ENCODE results near the gene IFNGR1.

Gene IFNGR1

DNA sequence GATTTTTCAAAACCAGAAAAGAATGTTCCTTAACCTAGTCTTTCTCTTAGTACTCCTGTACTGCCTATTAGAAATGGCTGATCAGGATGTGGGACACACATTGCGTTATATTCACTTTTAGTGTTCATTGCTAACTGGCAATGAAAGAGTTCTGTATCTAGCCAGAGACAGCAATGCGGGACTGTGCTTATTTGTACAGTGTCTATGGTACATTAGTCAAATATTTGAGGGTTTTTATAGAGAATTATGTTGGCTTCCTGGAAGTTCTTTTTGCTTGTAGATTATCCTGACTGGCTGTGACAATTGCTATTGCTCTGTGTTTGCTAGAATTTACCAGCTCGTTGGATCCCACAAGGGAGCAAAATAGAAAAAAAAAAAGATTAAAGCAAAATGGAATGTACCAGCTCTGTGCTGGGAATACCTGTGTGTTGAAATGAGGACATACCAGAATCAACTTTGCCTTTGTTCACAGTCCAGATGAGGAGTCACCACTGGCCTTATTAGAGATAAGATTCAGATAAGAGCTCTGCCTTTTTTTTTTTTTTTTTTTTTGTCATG, 22.4 kb upstream of the IFNGR1 start:
- Histone ChIP-seq H3K4me3 (IDR thresholded peaks at IDR 0.05; ENCODE audit: insufficient read depth, low read depth, low read length) (no peak overlapping the region), H3K27me3 (ENCODE audit: insufficient read depth, low read depth) (no peaks in the 10 kb centered on the region), H2AFZ (ENCODE audit: low read depth) (no peak overlapping the region), H3K9ac (no peak overlapping the region), H4K20me1 (ENCODE audit: insufficient read depth) (no peaks in the 10 kb centered on the region), H3K4me1 (ENCODE audit: low read depth, poor library complexity, severe bottlenecking) (peaks cover 11% of the 10 kb centered on the region), H3K36me3 (ENCODE audit: insufficient read depth) (no peaks in the 10 kb centered on the region), H3K4me2 (no peak overlapping the region), H3K27ac (no peak overlapping the region), H3K79me2 (ENCODE audit: insufficient read depth, low read depth) (no peaks in the 10 kb centered on the region)
- TF ChIP-seq, protein P1, sequence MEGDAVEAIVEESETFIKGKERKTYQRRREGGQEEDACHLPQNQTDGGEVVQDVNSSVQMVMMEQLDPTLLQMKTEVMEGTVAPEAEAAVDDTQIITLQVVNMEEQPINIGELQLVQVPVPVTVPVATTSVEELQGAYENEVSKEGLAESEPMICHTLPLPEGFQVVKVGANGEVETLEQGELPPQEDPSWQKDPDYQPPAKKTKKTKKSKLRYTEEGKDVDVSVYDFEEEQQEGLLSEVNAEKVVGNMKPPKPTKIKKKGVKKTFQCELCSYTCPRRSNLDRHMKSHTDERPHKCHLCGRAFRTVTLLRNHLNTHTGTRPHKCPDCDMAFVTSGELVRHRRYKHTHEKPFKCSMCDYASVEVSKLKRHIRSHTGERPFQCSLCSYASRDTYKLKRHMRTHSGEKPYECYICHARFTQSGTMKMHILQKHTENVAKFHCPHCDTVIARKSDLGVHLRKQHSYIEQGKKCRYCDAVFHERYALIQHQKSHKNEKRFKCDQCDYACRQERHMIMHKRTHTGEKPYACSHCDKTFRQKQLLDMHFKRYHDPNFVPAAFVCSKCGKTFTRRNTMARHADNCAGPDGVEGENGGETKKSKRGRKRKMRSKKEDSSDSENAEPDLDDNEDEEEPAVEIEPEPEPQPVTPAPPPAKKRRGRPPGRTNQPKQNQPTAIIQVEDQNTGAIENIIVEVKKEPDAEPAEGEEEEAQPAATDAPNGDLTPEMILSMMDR (conservative IDR thresholded peaks at IDR 0.05; ENCODE audit: low read depth, low read length): no peak

GRCh38 chr6:137240168-137240567, 21.0 kb upstream of the IFNGR1 start:
- TF ChIP-seq, protein P1 (conservative IDR thresholded peaks at IDR 0.05; ENCODE audit: low read depth, low read length): no peak
- Histone ChIP-seq H2AFZ (ENCODE audit: low read depth) (peak overlapping the region; percentile 15), H3K4me1 (ENCODE audit: low read depth, poor library complexity, severe bottlenecking) (peaks cover 11% of the 10 kb centered on the region), H3K4me3 (IDR thresholded peaks at IDR 0.05; ENCODE audit: insufficient read depth, low read depth, low read length) (no peak overlapping the region), H4K20me1 (ENCODE audit: insufficient read depth) (no peaks in the 10 kb centered on the region), H3K4me2 (peak overlapping the region; percentile 2; the same call in 1 of the 2 replicates), H3K9ac (no peak overlapping the region), H3K27ac (no peak overlapping the region), H3K27me3 (ENCODE audit: insufficient read depth, low read depth) (no peaks in the 10 kb centered on the region), H3K36me3 (ENCODE audit: insufficient read depth) (no peaks in the 10 kb centered on the region), H3K79me2 (ENCODE audit: insufficient read depth, low read depth) (no peaks in the 10 kb centered on the region)

DNA sequence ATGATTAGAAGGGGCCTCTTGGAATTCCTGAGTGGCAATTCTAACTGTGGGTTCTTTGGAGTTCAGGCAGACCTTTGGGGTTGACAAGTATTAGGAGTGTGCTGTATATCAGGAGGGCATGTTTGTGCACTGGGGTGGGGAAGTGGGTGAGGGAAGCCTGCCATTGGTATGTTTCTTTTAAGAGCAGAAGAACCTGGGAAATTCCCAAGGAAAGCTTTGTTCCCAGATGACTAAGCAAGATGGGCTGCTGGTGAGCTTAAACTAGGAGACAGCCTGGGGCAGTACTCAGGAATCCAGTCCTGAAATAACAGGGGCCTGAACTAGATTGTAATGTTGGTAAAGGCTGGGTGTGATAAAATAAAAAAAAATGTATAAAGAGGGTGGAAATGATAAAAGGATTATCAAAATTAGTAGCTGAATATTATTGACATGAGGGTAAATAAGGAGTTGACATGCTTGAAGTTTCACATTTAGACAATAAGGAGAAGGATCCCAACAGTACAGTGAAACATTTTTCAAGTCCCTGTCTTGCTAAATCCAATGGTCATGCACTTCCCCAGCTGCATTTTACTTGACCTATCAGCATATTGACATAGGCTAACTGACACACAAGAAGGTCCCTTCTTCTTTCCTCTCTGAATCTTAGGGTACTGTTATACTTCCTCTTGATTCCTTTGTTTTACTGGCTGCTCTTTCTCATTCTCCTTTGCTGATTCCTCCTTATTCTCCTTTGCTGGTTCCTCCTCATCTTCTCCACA, 18.4 kb upstream of the IFNGR1 start:
- Histone ChIP-seq H3K27me3 (ENCODE audit: insufficient read depth, low read depth) (no peaks in the 10 kb centered on the region), H4K20me1 (ENCODE audit: insufficient read depth) (no peaks in the 10 kb centered on the region), H3K9ac (no peak overlapping the region), H3K4me1 (ENCODE audit: low read depth, poor library complexity, severe bottlenecking) (peaks cover 11% of the 10 kb centered on the region), H3K36me3 (ENCODE audit: insufficient read depth) (no peaks in the 10 kb centered on the region), H3K4me2 (no peak overlapping the region), H3K27ac (no peak overlapping the region), H3K79me2 (ENCODE audit: insufficient read depth, low read depth) (no peaks in the 10 kb centered on the region), H3K4me3 (IDR thresholded peaks at IDR 0.05; ENCODE audit: insufficient read depth, low read depth, low read length) (no peak overlapping the region), H2AFZ (ENCODE audit: low read depth) (no peak overlapping the region)
- TF ChIP-seq, protein P1 (conservative IDR thresholded peaks at IDR 0.05; ENCODE audit: low read depth, low read length): no peak

- Histone ChIP-seq H3K9ac (no peak overlapping the region), H2AFZ (ENCODE audit: low read depth) (no peak overlapping the region), H3K27me3 (ENCODE audit: insufficient read depth, low read depth) (no peaks in the 10 kb centered on the region), H3K79me2 (ENCODE audit: insufficient read depth, low read depth) (no peaks in the 10 kb centered on the region), H4K20me1 (ENCODE audit: insufficient read depth) (no peaks in the 10 kb centered on the region), H3K36me3 (ENCODE audit: insufficient read depth) (no peaks in the 10 kb centered on the region), H3K4me1 (ENCODE audit: low read depth, poor library complexity, severe bottlenecking) (peaks cover 15% of the 10 kb centered on the region), H3K4me2 (no peak overlapping the region), H3K27ac (no peak overlapping the region), H3K4me3 (IDR thresholded peaks at IDR 0.05; ENCODE audit: insufficient read depth, low read depth, low read length) (no peak overlapping the region)
- TF ChIP-seq, protein P1 (conservative IDR thresholded peaks at IDR 0.05; ENCODE audit: low read depth, low read length): no peak
Measured at GRCh38 chr6:137236581-137237355, 17.6 kb upstream of the IFNGR1 start.

All from KMS-11 (cell line).